GM21390 (cell line): ENCODE results near the gene CCKAR.
"Not testable (repeated sequence)": the region's sequence is repeated elsewhere in the genome, so short reads cannot be mapped to it uniquely, and the experiment has no call there.

ENCODE experiments used
- ATAC-seq: cut with Tn5 transposase; IDR thresholded peaks from one replicate; pipeline ENCODE4 v1.9.1; 2021; ENCODE audit not compliant: unreplicated experiment

CCKAR gene, protein sequence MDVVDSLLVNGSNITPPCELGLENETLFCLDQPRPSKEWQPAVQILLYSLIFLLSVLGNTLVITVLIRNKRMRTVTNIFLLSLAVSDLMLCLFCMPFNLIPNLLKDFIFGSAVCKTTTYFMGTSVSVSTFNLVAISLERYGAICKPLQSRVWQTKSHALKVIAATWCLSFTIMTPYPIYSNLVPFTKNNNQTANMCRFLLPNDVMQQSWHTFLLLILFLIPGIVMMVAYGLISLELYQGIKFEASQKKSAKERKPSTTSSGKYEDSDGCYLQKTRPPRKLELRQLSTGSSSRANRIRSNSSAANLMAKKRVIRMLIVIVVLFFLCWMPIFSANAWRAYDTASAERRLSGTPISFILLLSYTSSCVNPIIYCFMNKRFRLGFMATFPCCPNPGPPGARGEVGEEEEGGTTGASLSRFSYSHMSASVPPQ

GRCh38 chr4:26490111-26490959 lies at the start of gene CCKAR:
Gene CCKAR, minus strand, starts transcription at chr4:26490484. Its CDS starts 217 bp downstream, at chr4:26490267.
- no peak for ATAC-seq

GRCh38 chr4:26533685-26534084 lies 43.4 kb upstream of the CCKAR start:
- no peak for ATAC-seq

- ATAC-seq: no peak
These were observed 41.3 kb upstream of the CCKAR start for GRCh38 chr4:26531491-26532116.

DNA sequence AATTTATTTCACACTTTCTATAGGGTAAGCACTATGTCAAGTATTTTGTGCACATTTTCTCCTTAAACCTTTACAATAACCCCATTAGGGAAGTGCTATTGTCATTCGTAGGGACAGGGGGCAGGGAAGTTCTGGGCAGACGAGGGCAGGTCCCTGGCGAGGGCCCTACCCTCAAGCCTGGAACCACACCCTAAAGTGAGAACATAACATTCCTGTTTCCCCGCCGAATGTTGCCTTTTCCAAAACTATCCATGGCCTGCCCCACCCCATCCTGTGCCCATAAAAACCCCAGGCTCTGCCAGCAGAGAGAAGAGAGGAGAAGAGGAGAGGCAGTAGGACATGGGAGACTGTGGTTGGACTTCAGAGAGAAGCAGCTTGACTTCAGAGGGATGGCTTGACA lies 39.8 kb upstream of the CCKAR start:
- ATAC-seq: no peak

- no peak for ATAC-seq
These were observed 39.2 kb upstream of the CCKAR start for GRCh38 chr4:26529479-26529878.

- ATAC-seq: no peak
These were observed 35.5 kb upstream of the CCKAR start for GRCh38 chr4:26525771-26526150.

DNA sequence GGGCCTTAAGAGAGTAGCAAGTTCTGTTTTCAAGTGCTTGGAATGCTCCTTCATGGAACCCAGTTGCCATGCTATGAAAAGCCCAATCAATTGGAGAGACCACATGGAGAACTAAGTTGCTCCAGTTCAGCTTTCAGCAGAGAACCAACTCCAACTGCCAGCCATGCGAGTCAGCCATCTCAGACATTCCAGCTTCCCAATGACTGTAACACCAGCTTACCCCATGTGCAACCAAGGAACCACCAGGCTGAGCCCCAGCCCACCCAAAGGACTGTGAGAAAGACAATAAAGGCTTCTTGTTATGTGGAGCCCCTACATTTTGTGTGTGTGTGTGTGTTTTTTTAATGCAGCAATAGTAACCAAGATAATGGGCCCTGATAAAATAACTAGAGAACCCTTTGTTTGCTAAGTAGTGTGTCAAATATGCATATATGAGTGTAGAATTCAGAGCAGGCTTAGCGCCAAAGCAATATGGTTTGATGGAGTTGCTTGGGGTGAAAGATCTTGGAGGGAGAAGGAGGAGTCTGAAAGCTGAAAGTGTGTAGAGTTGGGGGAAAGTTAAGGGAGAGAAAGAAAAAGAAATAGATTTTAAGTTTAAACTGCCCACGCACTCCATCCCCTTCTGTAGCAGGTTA lies 35.0 kb upstream of the CCKAR start:
- no peak for ATAC-seq

DNA sequence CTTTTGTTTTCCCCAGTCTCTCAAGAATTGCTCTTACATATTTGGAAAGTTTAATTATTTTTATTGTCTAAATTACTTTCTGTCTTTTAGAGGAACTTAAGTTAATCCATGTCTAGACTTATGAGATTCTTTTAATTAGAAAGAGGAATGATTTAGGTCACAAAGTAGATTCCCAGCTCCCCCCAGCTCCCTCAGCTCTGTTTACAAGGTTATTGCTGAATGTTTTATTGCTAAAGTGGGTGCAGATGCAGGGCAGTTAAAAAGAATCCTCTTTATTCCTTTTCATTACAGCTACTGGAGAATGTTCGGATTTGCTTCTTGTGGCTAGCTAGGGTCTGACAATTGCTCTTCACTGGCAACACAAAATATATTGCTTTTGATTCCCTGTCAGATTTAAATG lies 33.7 kb upstream of the CCKAR start:
- ATAC-seq: no peak

- no peak for ATAC-seq
These were observed 32.2 kb upstream of the CCKAR start for GRCh38 chr4:26522478-26522877.

GRCh38 chr4:26520728-26521450 lies 30.6 kb upstream of the CCKAR start:
- no peak for ATAC-seq

DNA sequence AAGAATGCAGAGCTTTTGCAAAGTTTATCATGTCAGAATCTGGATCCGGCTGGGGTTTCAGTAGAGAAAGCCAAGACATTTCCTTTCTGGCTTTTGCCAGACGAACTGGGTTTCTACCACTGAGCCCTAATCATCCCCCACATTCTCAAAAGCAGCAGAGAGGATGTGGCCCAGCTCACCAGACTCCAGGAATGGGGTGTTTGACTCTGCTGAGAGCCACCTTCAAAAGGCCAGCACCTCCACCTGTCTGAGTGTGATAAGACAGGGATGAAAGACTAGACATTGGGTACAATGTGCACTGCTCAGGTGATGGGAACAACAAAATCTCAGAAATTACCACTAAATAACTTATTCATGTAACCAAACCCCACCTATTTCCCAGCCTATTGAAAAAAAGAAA lies 25.7 kb upstream of the CCKAR start:
- ATAC-seq: no peak

DNA sequence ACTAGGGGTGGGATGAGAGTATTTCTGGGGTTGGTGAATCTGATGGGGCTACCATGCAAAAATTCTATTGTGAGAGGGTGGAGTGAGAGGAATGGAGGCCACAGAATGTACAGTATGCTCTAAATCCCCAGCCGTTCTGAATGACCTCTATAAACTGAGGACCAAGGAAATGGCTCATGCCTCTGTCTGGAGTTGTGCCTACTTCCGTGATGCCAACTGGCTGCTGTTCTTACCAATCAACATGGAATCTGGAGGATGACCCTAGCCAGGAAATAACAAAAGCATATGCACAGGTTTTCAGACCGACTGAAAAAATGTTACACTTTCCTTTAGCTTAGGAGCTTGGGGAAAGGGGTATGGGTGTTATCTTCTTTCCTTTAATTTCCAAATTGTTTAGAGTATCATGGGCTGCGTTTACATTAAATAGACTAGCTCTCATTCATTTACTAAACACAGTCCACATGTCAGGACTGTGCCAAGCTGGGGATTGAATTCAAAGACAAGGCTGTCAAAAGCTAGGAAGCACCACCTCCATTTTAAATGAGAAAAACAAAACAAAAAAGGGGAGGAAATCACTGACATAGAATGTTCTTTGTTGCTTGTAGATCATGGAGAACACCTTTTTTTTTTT lies 20.2 kb upstream of the CCKAR start:
- no peak for ATAC-seq

DNA sequence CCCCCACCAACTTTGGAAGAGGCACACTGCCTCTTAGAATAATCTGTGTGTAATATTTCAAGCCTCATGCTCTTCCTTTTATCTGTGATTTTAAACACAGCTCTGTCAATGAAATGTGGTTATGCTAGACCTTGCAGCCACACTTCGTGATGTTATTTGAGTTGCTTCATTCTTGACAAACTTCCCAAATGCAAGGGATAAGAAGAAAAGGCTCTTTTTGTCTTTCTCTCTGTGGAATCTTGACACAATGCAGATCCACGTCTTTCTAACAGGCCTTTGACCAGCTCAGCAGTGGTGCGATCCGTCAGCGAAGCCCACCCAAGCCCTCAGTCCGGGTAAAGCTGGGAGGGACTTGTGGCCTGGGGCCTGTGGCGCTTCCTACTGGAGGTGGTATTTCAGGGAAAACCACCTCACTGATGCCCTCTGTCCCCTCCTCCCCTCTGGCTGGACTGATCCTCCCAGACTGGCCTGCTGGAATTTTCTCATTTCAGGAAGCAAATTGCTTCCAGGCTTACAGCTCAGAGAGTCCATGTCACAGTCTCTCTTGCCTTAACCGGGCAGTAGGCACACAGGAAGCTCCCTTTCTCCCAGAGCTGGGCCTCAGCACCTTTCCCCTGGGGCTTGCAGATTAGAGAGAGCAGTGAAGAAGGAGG lies 19.5 kb upstream of the CCKAR start:
- no peak for ATAC-seq

- ATAC-seq: no peak
These were observed 17.0 kb upstream of the CCKAR start for GRCh38 chr4:26507286-26507685.

DNA sequence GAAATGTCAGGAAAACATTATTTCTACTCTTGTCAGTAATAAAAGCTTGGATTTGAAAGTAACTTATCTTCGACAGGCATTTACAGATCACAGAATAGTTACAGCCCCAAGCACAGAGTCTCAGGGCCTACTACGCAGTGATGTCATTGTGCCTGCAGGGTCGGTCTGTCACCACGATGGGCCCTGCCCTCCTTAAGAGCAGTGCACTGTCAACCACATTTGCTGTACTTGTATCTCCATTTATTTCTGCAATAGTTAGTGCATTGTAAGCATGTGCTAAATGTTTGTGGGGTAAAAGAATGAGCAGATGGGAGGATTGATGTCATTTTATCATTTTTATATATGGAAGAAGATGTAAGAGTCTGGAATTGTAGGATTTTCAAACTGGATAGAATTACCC lies 13.6 kb upstream of the CCKAR start:
- ATAC-seq: no peak

DNA sequence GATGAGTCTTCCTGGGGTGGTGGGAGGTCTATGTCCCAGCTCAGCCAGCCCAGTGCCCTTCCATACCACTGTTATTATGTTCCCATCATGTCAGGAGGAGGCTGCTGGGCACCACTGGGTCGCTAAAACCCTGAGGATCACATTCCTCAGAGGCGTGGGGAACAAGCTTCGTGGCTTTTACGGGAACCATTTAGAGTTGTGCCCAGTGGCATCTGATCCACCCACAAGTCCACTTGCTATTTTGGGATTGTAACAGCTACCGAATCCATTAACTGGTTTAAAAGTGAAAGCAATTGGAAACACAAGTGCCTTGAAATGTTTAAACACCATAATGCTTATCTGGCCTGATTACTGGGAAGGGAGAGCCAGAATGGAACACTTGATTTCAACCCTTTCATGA lies 13.1 kb upstream of the CCKAR start:
- no peak for ATAC-seq

DNA sequence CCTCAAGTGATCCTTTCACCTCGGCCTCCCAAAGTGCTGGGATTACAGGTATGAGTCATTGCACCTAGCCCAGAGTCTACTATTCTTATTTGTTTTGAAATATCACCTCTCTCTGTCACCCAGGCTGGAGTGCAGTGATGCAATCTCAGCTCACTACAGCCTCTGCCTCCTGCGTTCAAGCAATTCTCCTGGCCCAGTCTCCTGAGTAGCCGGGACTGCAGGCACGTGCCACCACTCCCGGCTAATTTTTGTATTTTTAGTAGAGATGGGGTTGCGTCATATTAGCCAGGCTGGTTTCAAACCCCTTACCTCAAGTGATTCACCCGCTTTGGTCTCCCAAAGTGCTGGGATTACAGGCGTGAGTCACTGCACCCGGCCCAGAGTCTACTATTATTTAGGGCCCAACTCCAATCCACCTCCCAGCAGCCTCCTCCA lies 10.3 kb upstream of the CCKAR start:
- not testable (repeated sequence) for ATAC-seq

DNA sequence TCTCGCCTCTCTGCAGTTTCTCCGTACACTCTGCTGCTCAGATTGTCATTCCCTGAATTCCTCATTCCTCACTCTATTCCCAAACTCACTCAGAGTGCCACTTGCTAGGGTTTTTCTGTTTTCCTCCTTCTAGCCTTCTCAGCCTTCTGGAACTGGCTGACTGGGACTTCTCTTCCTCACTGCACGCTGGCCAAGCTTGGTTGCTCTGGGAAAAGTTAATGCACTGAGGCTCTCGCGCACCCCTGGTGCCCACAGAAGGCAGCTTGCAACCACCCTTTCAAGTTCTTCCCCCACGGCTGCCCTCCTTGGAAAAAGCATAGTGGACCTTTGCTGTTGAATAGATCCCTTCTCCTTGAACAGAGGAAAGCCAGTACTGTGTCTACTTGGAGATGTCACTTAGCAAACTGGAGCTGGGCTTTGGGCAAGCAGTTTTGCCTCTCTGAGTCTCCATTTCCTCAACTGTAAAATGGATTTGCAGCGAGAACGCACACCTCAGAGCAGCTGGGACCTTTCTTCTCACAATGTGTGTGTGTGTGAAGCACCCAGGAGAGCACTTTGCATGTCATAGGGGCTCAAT lies 6.0 kb upstream of the CCKAR start:
- ATAC-seq: no peak

- ATAC-seq: no peak
These were observed 3.2 kb upstream of the CCKAR start for GRCh38 chr4:26493461-26493860.
